M059J (cell line): ENCODE measurements around the gene FAAP24. TPM values are rescaled to one million over a fixed set of nuclear protein-coding genes. Genes with fewer than 3 reads are reported as not detected.
A peak's percentile ranks its signal among the peaks of the same experiment; 100 is the strongest.
"Not testable (repeated sequence)": the region's sequence is repeated elsewhere in the genome, so short reads cannot be mapped to it uniquely, and the experiment has no call there.

ENCODE experiments used
- DNase-seq: peaks from one replicate; pipeline ENCODE4 v3.0.0-alpha.2; 2012; ENCODE audit warnings: low read depth
- total RNA-seq: library from RNA; depleted of rRNA; stranded (reverse); fragments of >200 nt; shearing (Covaris generic); gene quantifications from 2 replicates; pipeline ENCODE4 v1.2.3, GENCODE V29; 2014; rRNA removed

FAAP24 gene
- total RNA-seq = 11.6 and 12.1 TPM in 2 replicates

GRCh38 chr19:32971715-32972540 is at the start of gene FAAP24, which contains the start of gene CEP89:
Gene FAAP24 (plus strand): TSS chr19:32972242. CDS start chr19:32973197, 955 bp downstream.
Gene CEP89 (minus strand): TSS chr19:32971958. CDS start chr19:32971874, 84 bp downstream.
- peak; percentile 98 for DNase-seq

GRCh38 chr19:32924200-32924599 is 47.8 kb upstream of the FAAP24 start:
- peak; percentile 11 for DNase-seq

- DNase-seq = no peak
Observed at GRCh38 chr19:32928806-32929205, 43.2 kb upstream of the FAAP24 start.

- no peak for DNase-seq
Observed at GRCh38 chr19:32930567-32930966, 41.5 kb upstream of the FAAP24 start.

GRCh38 chr19:32933571-32933970 is 38.5 kb upstream of the FAAP24 start:
- DNase-seq = no peak

- no peak for DNase-seq
Observed at GRCh38 chr19:32935629-32936028, 36.4 kb upstream of the FAAP24 start.

GRCh38 chr19:32936065-32936464 is 36.0 kb upstream of the FAAP24 start:
- no peak for DNase-seq

- not testable (repeated sequence) for DNase-seq
Observed at GRCh38 chr19:32941273-32941672, 30.8 kb upstream of the FAAP24 start.

- DNase-seq = no peak
Observed at GRCh38 chr19:32945260-32945659, 26.8 kb upstream of the FAAP24 start.

- DNase-seq = no peak
Observed at GRCh38 chr19:32966750-32967149, 5.3 kb upstream of the FAAP24 start.

- no peak for DNase-seq
Observed at GRCh38 chr19:32969549-32969948, 2.5 kb upstream of the FAAP24 start.

- no peak for DNase-seq
Observed at GRCh38 chr19:32971012-32971595, 938 bp upstream of the FAAP24 start.

- DNase-seq = peak; percentile 66
Observed at GRCh38 chr19:32976223-32976805, 4.3 kb downstream of the FAAP24 start.

GRCh38 chr19:32977280-32977679 is 5.2 kb downstream of the FAAP24 start:
- DNase-seq = no peak

GRCh38 chr19:32977813-32978212 is 5.8 kb downstream of the FAAP24 start:
- DNase-seq = not testable (repeated sequence)

GRCh38 chr19:32979807-32980206 is 7.8 kb downstream of the FAAP24 start:
- DNase-seq = not testable (repeated sequence)

- not testable (repeated sequence) for DNase-seq
Observed at GRCh38 chr19:32982488-32982887, 10.4 kb downstream of the FAAP24 start.

GRCh38 chr19:32988254-32988653 is 16.2 kb downstream of the FAAP24 start:
- not testable (repeated sequence) for DNase-seq

GRCh38 chr19:32988724-32989123 is 16.7 kb downstream of the FAAP24 start:
- DNase-seq = no peak

GRCh38 chr19:32995966-32996365 is 23.9 kb downstream of the FAAP24 start:
- DNase-seq = not testable (repeated sequence)

GRCh38 chr19:32997061-32997464 is 25.0 kb downstream of the FAAP24 start:
- not testable (repeated sequence) for DNase-seq

GRCh38 chr19:32997716-32998355 is 25.8 kb downstream of the FAAP24 start:
- no peak for DNase-seq
